Small intestine (tissue), 7 donors: ENCODE results near the gene RCN2. TPM values are rescaled to one million over a fixed set of nuclear protein-coding genes. Genes with fewer than 3 reads are reported as not detected.
"Not testable (repeated sequence)": the region's sequence is repeated elsewhere in the genome, so short reads cannot be mapped to it uniquely, and the experiment has no call there.

Source experiments
- DNase-seq, 2 donors: peaks; one replicate each; pipeline versions ENCODE4 v3.0.0 to v3.0.0-alpha.2; 2013
- FAIRE-seq: peaks from 2 replicates; lab custom pipeline; 2012; peaks lifted over from hg19 to GRCh38; lab: Jason Lieb, UNC
- H3K27ac ChIP-seq, 3 donors: one replicate each; pipeline ENCODE4 v1.5.1; 2013; ENCODE audit warnings: low read length in 2 of 3, mild to moderate bottlenecking in 2 of 3, control low read depth in 1 of 3, inconsistent platforms in 1 of 3, low read depth in 1 of 3, moderate library complexity in 1 of 3
- H3K27me3 ChIP-seq, 3 donors: one replicate each; pipeline ENCODE4 v1.6.1; 2013; ENCODE audit warnings: low read length in 3 of 3, inconsistent platforms in 1 of 3; ENCODE audit not compliant: control insufficient read depth in 3 of 3, insufficient read depth in 3 of 3
- H3K36me3 ChIP-seq, 3 donors: one replicate each; pipeline ENCODE4 v1.6.1; 2013; ENCODE audit warnings: low read length in 3 of 3, inconsistent platforms in 1 of 3, low read depth in 1 of 3, mild to moderate bottlenecking in 1 of 3, moderate library complexity in 1 of 3; ENCODE audit not compliant: control insufficient read depth in 3 of 3, insufficient read depth in 2 of 3
- H3K4me1 ChIP-seq, 3 donors: one replicate each; pipeline ENCODE4 v1.6.1; 2013; ENCODE audit warnings: low read length in 2 of 3, inconsistent platforms in 1 of 3, low read depth in 1 of 3, mild to moderate bottlenecking in 1 of 3, moderate library complexity in 1 of 3; ENCODE audit not compliant: control insufficient read depth in 3 of 3, insufficient read depth in 2 of 3
- H3K4me3 ChIP-seq, 3 donors: one replicate each; pipeline ENCODE4 v1.5.1; 2013; ENCODE audit warnings: low read length in 3 of 3, control low read depth in 1 of 3, inconsistent platforms in 1 of 3, low read depth in 1 of 3, mild to moderate bottlenecking in 1 of 3, moderate library complexity in 1 of 3
- H3K9me3 ChIP-seq, 2 donors: one replicate each; pipeline ENCODE4 v1.6.1; 2013; ENCODE audit warnings: low read depth in 1 of 2, low read length in 1 of 2; ENCODE audit not compliant: control insufficient read depth in 2 of 2, insufficient read depth in 1 of 2
- WGBS, 3 donors: extraction: QIAGEN DNeasy Blood & Tissue Kit; methylation state at CpG; one replicate each; pipeline ENCODE4 v1.1.7; 2013; 5-methylcytosine and 5-hydroxymethylcytosine counted together
- polyA plus RNA-seq, 4 donors: library from polyadenylated mRNA; stranded (reverse) in 3 of 4; unstranded in 1 of 4; fragments of 200-250 nt in 3 of 4; fragments of 120-200 nt in 1 of 4; gene quantifications; one replicate each; pipeline versions ENCODE4 v1.2.1 to v1.2.3, GENCODE V29; 2013
- donor health status: healthy with polysubstance abuse.
- donor health status: control.
- donor health status: control.
- donor health status: Bipolar disorder and iron deficiency.
- donor health status: healthy.

Gene RCN2
- polyA plus RNA-seq, 4 donors: 11.6 to 68.9 (median 26.5) TPM

GRCh38 chr15:76899176-76899930 is 32.2 kb upstream of the RCN2 start:
- FAIRE-seq, DNase-seq, H3K4me3 ChIP-seq, H3K27ac ChIP-seq, H3K4me1 ChIP-seq, H3K27me3 ChIP-seq: not testable (repeated sequence)
- 94 to 97% (median 95%) methylated on average over 37 to 39 of the region's 39 CpGs for WGBS, 3 donors
- peaks cover 0 to 16% (median 0%) of the 10 kb centered on the region in 3 donors for H3K36me3 ChIP-seq
- H3K9me3 ChIP-seq: peaks cover 0 to 10% of the 10 kb centered on the region in 2 donors

- H3K4me1 ChIP-seq, H3K27me3 ChIP-seq, DNase-seq, H3K27ac ChIP-seq, H3K4me3 ChIP-seq, FAIRE-seq: not testable (repeated sequence)
- 75 to 100% methylated on average over 1 to 2 of the region's 6 CpGs; no CpG with 5 or more reads in 1 of the 3 donors for WGBS, 3 donors
- Histone ChIP-seq H3K9me3 (peaks cover 0 to 10% of the 10 kb centered on the region in 2 donors), H3K36me3 (peaks cover 0 to 16% (median 0%) of the 10 kb centered on the region in 3 donors)
Observed at GRCh38 chr15:76899931-76900310, 31.6 kb upstream of the RCN2 start.

- peaks cover 0 to 9% (median 5%) of the 10 kb centered on the region in 3 donors for H3K4me1 ChIP-seq
- no peak overlapping the region for H3K27ac ChIP-seq
- H3K27me3 ChIP-seq: no peaks in the 10 kb centered on the region
- no peak overlapping the region for H3K4me3 ChIP-seq
- H3K9me3 ChIP-seq: peaks cover 0 to 7% of the 10 kb centered on the region in 2 donors
- H3K36me3 ChIP-seq: peaks cover 0 to 7% (median 0%) of the 10 kb centered on the region in 3 donors
- DNase-seq (no peak), FAIRE-seq (no peak)
- 97 to 100% (median 98%) methylated on average over 2 of the region's 2 CpGs for WGBS, 3 donors
Observed at GRCh38 chr15:76901965-76902364, 29.6 kb upstream of the RCN2 start.

- Histone ChIP-seq H3K9me3 (peaks cover 0 to 7% of the 10 kb centered on the region in 2 donors), H3K36me3 (peaks cover 0 to 4% (median 0%) of the 10 kb centered on the region in 3 donors), H3K4me1 (peaks cover 0 to 9% (median 5%) of the 10 kb centered on the region in 3 donors), H3K27me3 (no peaks in the 10 kb centered on the region), H3K27ac (peak overlapping the region in 2 of 3 donors; percentile 5 to 98), H3K4me3 (no peak overlapping the region)
- FAIRE-seq (no peak), DNase-seq (peak in 1 of 2 donors; percentile 31)
Observed at GRCh38 chr15:76903251-76903681, 28.3 kb upstream of the RCN2 start.

GRCh38 chr15:76904461-76905012 is 27.0 kb upstream of the RCN2 start:
- Histone ChIP-seq H3K27me3 (no peaks in the 10 kb centered on the region), H3K4me3 (peak overlapping the region; percentile 66 to 85 (median 83)), H3K36me3 (no peaks in the 10 kb centered on the region), H3K4me1 (peaks cover 0 to 9% (median 5%) of the 10 kb centered on the region in 3 donors), H3K27ac (peak overlapping the region; percentile 67 to 98 (median 88)), H3K9me3 (peaks cover 0 to 3% of the 10 kb centered on the region in 2 donors)
- WGBS, 3 donors: 1 to 2% (median 1%) methylated on average over 29 of the region's 29 CpGs
- peak; percentile 61 to 86 for DNase-seq
- no peak for FAIRE-seq

- H3K36me3 ChIP-seq: no peaks in the 10 kb centered on the region
- FAIRE-seq: no peak
- 0 to 1% (median 0%) methylated on average over 67 to 78 of the region's 78 CpGs for WGBS, 3 donors
- H3K27ac ChIP-seq: peak within 1 kb of the TSS; percentile 67 to 98 (median 88)
- peak; percentile 93 to 97 for DNase-seq
- H3K4me1 ChIP-seq: peaks cover 0 to 9% (median 5%) of the 10 kb centered on the region in 3 donors
- H3K4me3 ChIP-seq: peak within 1 kb of the TSS; percentile 66 to 85 (median 83)
- H3K9me3 ChIP-seq: peaks cover 0 to 3% of the 10 kb centered on the region in 2 donors
- no peaks in the 10 kb centered on the region for H3K27me3 ChIP-seq
Observed at GRCh38 chr15:76905013-76905839, 26.3 kb upstream of the RCN2 start, which contains the start of gene SCAPER. Gene SCAPER, minus strand, starts transcription at chr15:76905340. Its CDS starts 21,523 bp downstream, at chr15:76883817.

- peaks cover 0 to 3% of the 10 kb centered on the region in 2 donors for H3K9me3 ChIP-seq
- FAIRE-seq: no peak
- DNase-seq: no peak
- H3K36me3 ChIP-seq: no peaks in the 10 kb centered on the region
- peak overlapping the region in 2 of 3 donors; percentile 83 to 85 for H3K4me3 ChIP-seq
- no peaks in the 10 kb centered on the region for H3K27me3 ChIP-seq
- peaks cover 0 to 9% (median 5%) of the 10 kb centered on the region in 3 donors for H3K4me1 ChIP-seq
- H3K27ac ChIP-seq: peak overlapping the region; percentile 36 to 98 (median 67)
- WGBS, 3 donors: 29 to 33% (median 32%) methylated on average over 9 of the region's 9 CpGs
Observed at GRCh38 chr15:76905855-76906254, 25.7 kb upstream of the RCN2 start.

GRCh38 chr15:76912430-76912829 is 19.1 kb upstream of the RCN2 start:
- no peak for DNase-seq
- Histone ChIP-seq H3K4me1 (no peaks in the 10 kb centered on the region), H3K36me3 (no peaks in the 10 kb centered on the region), H3K27ac (no peak overlapping the region), H3K9me3 (no peaks in the 10 kb centered on the region), H3K27me3 (no peaks in the 10 kb centered on the region), H3K4me3 (no peak overlapping the region)
- 79 to 86% (median 85%) methylated on average over 4 of the region's 4 CpGs for WGBS, 3 donors
- no peak for FAIRE-seq
